A549 treated with Mapracorat at 1 μM for 4 hours (cell line): Measurements from ENCODE around the gene SNX8. TPM values are rescaled to one million over a fixed set of nuclear protein-coding genes. Genes with fewer than 3 reads are reported as not detected.

Source experiments
- total RNA-seq: library from RNA; stranded (reverse); fragments of 200-300 nt; extraction: Qiagen RNA extraction; gene quantifications from 5 replicates; pipeline ENCODE4 v1.2.3, GENCODE V29; 2022

Gene SNX8, protein sequence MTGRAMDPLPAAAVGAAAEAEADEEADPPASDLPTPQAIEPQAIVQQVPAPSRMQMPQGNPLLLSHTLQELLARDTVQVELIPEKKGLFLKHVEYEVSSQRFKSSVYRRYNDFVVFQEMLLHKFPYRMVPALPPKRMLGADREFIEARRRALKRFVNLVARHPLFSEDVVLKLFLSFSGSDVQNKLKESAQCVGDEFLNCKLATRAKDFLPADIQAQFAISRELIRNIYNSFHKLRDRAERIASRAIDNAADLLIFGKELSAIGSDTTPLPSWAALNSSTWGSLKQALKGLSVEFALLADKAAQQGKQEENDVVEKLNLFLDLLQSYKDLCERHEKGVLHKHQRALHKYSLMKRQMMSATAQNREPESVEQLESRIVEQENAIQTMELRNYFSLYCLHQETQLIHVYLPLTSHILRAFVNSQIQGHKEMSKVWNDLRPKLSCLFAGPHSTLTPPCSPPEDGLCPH
- 72.2 to 121 TPM (median 116 TPM) in 5 replicates for total RNA-seq

DNA sequence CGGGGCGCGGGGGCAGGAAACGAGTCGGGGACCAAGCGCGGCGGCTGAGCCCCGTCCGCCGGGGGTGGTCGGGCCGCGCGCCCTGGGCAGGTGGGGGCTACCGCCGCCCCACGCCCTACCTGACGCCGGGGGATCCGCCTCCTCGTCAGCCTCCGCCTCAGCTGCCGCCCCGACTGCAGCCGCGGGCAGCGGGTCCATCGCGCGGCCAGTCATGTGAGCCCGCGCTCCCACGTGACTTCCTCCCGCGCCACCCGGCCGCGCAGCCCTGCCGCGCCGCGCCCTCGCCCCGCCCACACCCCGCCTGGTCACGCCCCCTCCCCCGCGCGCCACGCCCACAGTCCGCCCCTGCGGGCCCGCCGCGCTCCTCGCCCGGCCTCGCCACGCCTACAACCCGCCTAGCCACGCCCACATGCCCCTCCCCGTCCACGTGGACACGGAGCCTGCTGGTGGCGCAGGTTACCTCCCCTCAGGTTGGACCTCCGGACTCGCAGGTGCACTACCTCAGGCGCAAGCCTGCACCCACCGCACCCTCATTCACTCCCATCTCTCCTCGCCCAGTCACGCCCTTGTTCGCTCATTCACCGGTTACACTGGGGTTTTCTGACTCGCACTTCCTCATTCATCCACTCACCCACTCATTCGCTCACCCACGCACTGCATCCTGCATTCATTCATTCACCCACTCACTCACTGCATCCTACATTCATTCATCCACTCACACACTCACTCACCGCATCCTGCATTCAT, at the start of gene SNX8:
Gene SNX8, minus strand, starts transcription at position 233 of the 747 bp plus-strand sequence. Its CDS starts 20 bp downstream, at position 213.

DNA sequence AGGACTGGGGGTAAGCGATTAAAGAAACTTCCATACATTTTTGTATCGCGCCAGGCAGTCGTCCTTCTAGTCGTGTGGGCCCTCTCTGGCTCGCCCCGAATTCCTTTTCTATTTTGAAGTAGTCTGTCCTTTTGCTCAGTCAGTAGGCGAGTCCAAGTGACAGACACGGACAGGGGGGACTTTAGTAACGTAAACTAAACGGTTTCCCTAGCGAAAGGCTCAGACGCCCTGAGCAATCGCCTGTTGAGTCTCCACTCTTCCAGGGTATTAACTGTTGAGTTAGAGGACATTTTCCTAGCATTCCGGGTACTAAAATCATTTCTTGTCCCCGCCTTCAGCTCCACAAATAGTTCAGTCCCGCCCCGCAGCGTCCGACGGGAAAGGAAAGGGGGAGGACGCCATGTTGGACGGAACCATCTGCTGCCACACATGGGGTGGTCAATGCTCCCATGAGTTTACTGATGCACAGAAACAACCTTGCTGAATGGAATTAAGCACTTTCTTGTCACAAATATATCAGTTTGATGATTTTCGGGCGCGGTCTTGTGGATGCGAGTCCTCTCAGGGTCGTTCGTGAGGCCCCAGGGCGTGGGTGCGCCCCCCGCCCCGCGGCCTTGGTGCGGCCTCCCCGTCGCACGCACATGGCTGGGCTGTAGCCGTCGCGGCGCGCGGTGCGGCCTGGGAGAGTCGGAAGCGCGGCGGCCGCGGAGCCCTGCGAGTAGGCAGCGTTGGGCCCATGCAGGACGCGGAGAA, 40.1 kb upstream of the SNX8 start, which contains the start of gene EIF3B:
Gene EIF3B, plus strand, starts transcription at position 642 of the 753 bp plus-strand sequence. Its CDS starts 95 bp downstream, at position 737.

DNA sequence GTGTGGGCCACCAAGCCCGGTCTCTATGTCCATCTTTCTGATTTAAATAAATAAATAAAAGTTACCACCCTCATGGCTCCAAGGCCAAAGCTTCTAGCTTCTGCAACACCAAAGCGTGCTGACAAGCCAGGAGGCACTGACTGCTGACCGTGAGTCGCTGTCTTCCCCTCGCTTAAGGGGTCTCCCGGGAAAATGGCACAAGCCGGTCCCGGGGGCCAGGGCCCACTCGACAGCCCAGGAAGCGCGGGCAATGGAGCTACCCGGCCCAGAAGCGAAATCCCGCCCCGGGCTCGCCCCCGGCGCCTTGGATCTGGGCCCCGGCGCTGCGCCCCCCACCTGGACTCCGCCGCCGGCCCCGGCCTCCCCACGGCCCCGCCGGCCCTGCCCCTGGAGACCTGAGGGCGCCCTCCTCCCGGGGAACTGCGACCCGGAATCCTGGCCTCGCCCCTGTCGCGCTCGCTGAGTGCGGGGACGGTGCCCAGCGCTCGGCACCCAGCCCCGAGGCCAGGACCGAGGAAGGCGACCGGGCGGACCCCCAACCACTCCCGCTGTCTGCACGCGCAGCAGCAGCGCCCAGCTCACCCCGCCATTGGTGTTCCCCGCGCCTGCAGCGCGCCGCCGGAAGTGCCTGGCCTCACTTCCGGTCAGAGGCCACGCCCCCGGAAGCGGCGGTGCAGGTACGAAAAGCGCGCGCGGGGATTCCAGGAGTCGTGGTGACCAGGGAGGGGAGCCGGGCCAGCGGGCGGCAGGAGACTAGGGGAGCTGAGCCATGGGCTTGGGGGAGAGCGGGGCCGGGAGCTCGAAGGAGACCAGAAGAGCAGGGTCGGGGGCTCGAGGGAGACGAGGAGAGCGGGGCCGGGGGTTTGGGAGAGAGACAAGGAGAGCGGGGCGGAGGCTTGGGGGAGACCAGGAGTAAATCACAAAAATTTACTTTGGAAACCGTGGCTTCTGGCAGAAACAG, 72.4 kb downstream of the SNX8 start, which contains the start of the genes MRM2 and NUDT1:
Gene MRM2, minus strand, starts transcription at position 626 of the 961 bp plus-strand sequence. Its CDS starts 36 bp downstream, at position 590.
Gene NUDT1, plus strand, starts transcription at position 647 of the 961 bp plus-strand sequence. CDS start 2,349 bp downstream, outside the sequence.

DNA sequence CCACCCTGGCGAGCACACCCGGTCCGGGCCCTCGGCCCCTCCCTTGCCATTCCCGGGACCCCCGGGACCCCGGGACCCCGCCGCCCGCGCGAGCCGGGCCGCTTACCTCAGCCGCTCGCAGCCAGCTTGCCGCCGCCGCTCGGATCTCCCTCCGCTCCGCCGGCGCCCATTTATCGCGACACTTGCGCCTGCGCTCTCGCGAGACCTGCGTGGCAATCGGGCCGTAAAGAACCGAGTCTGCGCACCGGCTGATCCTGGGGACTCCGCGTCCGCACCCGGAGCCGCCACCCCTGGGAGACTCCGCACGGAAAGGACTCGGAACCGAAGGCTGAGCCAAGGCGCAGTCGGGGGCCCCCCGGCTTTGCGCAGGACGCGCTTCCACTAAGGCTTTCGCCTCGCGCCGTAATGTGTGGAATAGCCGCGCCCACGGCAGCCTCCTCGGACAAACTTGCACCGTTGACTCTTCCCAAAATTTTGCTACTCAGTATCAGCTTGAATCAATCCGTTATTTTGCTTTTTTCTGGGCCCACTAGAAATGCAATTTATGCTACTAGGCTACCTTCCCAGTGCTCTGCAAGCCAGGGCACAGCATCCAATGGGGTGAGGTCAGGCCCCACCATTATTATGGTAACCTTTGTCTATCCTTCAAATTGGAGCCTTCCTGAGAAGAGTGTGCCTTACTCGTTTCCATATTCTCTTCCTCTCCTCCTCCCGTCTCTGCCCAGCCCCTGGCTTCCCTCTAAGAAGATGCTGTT, 81.3 kb downstream of the SNX8 start, which contains the start of gene MAD1L1:
Gene MAD1L1, minus strand, starts transcription at position 180 of the 755 bp plus-strand sequence. CDS start 2,812 bp downstream, outside the sequence.

Other genes starting within 250 kb of the SNX8 start
- 16.7 to 27.4 TPM (median 24.5 TPM) in 5 replicates for gene MAD1L1, start 81.5 kb downstream of the SNX8 start, total RNA-seq
- 47.4 to 56.3 TPM (median 51.6 TPM) in 5 replicates for gene MRM2, start 72.2 kb downstream of the SNX8 start, total RNA-seq
- gene NUDT1, start 72.2 kb downstream of the SNX8 start, total RNA-seq = 88.2 to 109 TPM (median 102 TPM) in 5 replicates
- 220 to 260 TPM (median 227 TPM) in 5 replicates for gene EIF3B, start 40.4 kb upstream of the SNX8 start, total RNA-seq
- gene CHST12, start 89.2 kb upstream of the SNX8 start, total RNA-seq = 7.9 to 14.0 TPM (median 11.7 TPM) in 5 replicates
- gene GRIFIN, start 162.0 kb upstream of the SNX8 start, total RNA-seq = not detected in 5 replicates
- gene LFNG, start 205.3 kb upstream of the SNX8 start, total RNA-seq = 9.1 to 22.2 TPM (median 20.7 TPM) in 5 replicates
- 19.4 to 36.7 TPM (median 34.1 TPM) in 5 replicates for gene BRAT1, start 241.1 kb upstream of the SNX8 start, total RNA-seq
- 8.6 to 14.4 TPM (median 11.3 TPM) in 5 replicates for gene IQCE, start 244.5 kb upstream of the SNX8 start, total RNA-seq